OCI-LY3 (cell line): Measurements from ENCODE around the gene TET2.

ENCODE experiments used
- H2AFZ ChIP-seq: fragments of 200-600, 300-600 bp; shearing (Covaris generic); 2 replicates; pipeline ENCODE4 v1.6.0; 2014; ENCODE audit warnings: antibody characterized with exemption, low read depth, low read length
- H3K27ac ChIP-seq: fragments of 200-600, 300-600 bp; sonication (generic); 2 replicates; pipeline ENCODE4 v1.5.1; 2014; ENCODE audit warnings: mild to moderate bottlenecking, low read length, moderate library complexity, mixed read lengths
- H3K27me3 ChIP-seq: fragments of 200-600, 300-600 bp; sonication (generic); 2 replicates; pipeline ENCODE4 v1.6.1; 2014; ENCODE audit warnings: low read depth, low read length, mixed read lengths
- H3K36me3 ChIP-seq: fragments of 200-600, 300-600 bp; sonication (generic); replicated peaks from 2 replicates; pipeline ENCODE3; 2014; ENCODE audit warnings: low read depth, low read length, mixed read lengths
- H3K4me1 ChIP-seq: fragments of 300-600, 200-600 bp; sonication (generic); 2 replicates; pipeline ENCODE4 v1.6.1; 2014; ENCODE audit warnings: low read length, mixed read lengths
- H3K4me2 ChIP-seq: fragments of 200-600, 300-600 bp; sonication (generic); 2 replicates; pipeline ENCODE4 v1.6.1; 2014; ENCODE audit warnings: low read length, mixed read lengths
- H3K4me3 ChIP-seq: fragments of 300-600, 200-600 bp; sonication (generic); 2 replicates; pipeline ENCODE4 v1.5.1; 2014; ENCODE audit warnings: antibody characterized with exemption, mild to moderate bottlenecking, low read length, moderate library complexity
- H3K79me2 ChIP-seq: fragments of 300-600, 200-600 bp; shearing (Covaris generic); 2 replicates; pipeline ENCODE4 v1.6.1; 2014; ENCODE audit warnings: mild to moderate bottlenecking, low read length, mixed read lengths
- H3K9ac ChIP-seq: fragments of 300-600, 200-600 bp; shearing (Covaris generic); 2 replicates; pipeline ENCODE4 v1.6.0; 2014; ENCODE audit warnings: mild to moderate bottlenecking, low read length, moderate library complexity
- H3K9me3 ChIP-seq: fragments of 200-600, 300-600 bp; shearing (Covaris generic); 2 replicates; pipeline ENCODE4 v1.6.1; 2014; ENCODE audit warnings: low read length, mixed read lengths; ENCODE audit not compliant: insufficient read depth
- H4K20me1 ChIP-seq: fragments of 200-600, 300-600 bp; sonication (generic); 2 replicates; pipeline ENCODE4 v1.6.1; 2016; ENCODE audit warnings: low read length, mixed read lengths; ENCODE audit not compliant: insufficient read depth
- EZH2phosphoT487 ChIP-seq: fragments of 200-600 bp; shearing (Covaris generic); IDR thresholded peaks from 2 replicates; pipeline ENCODE4 v1.6.1; 2018; ENCODE audit warnings: antibody characterized with exemption, mixed run types, low read depth
- TF ChIP-seq, protein P1 (sequence below): fragments of 200-600, 300-600 bp; sonication (generic); IDR thresholded peaks from 2 replicates; pipeline ENCODE4 v1.5.1; 2014; ENCODE audit warnings: antibody characterized with exemption, low read length, low read depth

TET2 gene

GRCh38 chr4:105182211-105182610, 35.5 kb downstream of the TET2 start:
- no peaks in the 10 kb centered on the region for H3K27me3 ChIP-seq
- no peak for TF ChIP-seq EZH2phosphoT487
- TF ChIP-seq, protein P1, sequence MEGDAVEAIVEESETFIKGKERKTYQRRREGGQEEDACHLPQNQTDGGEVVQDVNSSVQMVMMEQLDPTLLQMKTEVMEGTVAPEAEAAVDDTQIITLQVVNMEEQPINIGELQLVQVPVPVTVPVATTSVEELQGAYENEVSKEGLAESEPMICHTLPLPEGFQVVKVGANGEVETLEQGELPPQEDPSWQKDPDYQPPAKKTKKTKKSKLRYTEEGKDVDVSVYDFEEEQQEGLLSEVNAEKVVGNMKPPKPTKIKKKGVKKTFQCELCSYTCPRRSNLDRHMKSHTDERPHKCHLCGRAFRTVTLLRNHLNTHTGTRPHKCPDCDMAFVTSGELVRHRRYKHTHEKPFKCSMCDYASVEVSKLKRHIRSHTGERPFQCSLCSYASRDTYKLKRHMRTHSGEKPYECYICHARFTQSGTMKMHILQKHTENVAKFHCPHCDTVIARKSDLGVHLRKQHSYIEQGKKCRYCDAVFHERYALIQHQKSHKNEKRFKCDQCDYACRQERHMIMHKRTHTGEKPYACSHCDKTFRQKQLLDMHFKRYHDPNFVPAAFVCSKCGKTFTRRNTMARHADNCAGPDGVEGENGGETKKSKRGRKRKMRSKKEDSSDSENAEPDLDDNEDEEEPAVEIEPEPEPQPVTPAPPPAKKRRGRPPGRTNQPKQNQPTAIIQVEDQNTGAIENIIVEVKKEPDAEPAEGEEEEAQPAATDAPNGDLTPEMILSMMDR, result no peak
- H3K27ac ChIP-seq, result no peak overlapping the region
- H3K4me1 ChIP-seq, result no peaks in the 10 kb centered on the region
- H2AFZ ChIP-seq, result no peak overlapping the region
- peaks cover 9% of the 10 kb centered on the region; the same call in 1 of the 2 replicates for H4K20me1 ChIP-seq
- peaks cover 3% of the 10 kb centered on the region for H3K36me3 ChIP-seq
- no peak overlapping the region for H3K9ac ChIP-seq
- H3K4me2 ChIP-seq, result no peak overlapping the region
- H3K9me3 ChIP-seq, result no peaks in the 10 kb centered on the region
- H3K4me3 ChIP-seq, result no peak overlapping the region
- H3K79me2 ChIP-seq, result no peaks in the 10 kb centered on the region; the same call in 1 of the 2 replicates

GRCh38 chr4:105184316-105184980, 37.8 kb downstream of the TET2 start:
- Histone ChIP-seq H3K4me2 (no peak overlapping the region), H3K9me3 (no peaks in the 10 kb centered on the region), H3K79me2 (no peaks in the 10 kb centered on the region; the same call in 1 of the 2 replicates), H4K20me1 (peaks cover 9% of the 10 kb centered on the region; the same call in 1 of the 2 replicates), H3K27me3 (no peaks in the 10 kb centered on the region), H3K27ac (no peak overlapping the region), H2AFZ (no peak overlapping the region), H3K36me3 (peaks cover 3% of the 10 kb centered on the region), H3K9ac (no peak overlapping the region), H3K4me1 (no peaks in the 10 kb centered on the region), H3K4me3 (no peak overlapping the region)
- TF ChIP-seq EZH2phosphoT487, result no peak
- TF ChIP-seq, protein P1, result no peak

GRCh38 chr4:105186701-105187161, 40.1 kb downstream of the TET2 start:
- Histone ChIP-seq H3K79me2 (no peaks in the 10 kb centered on the region; the same call in 1 of the 2 replicates), H3K9me3 (no peaks in the 10 kb centered on the region), H3K4me1 (peaks cover 10% of the 10 kb centered on the region), H2AFZ (no peak overlapping the region), H3K4me3 (no peak overlapping the region), H4K20me1 (peaks cover 20% of the 10 kb centered on the region; the same call in 1 of the 2 replicates), H3K27me3 (no peaks in the 10 kb centered on the region), H3K36me3 (peaks cover 6% of the 10 kb centered on the region), H3K27ac (no peak overlapping the region), H3K4me2 (no peak overlapping the region), H3K9ac (no peak overlapping the region)
- TF ChIP-seq, protein P1, result no peak
- TF ChIP-seq EZH2phosphoT487, result no peak

DNA sequence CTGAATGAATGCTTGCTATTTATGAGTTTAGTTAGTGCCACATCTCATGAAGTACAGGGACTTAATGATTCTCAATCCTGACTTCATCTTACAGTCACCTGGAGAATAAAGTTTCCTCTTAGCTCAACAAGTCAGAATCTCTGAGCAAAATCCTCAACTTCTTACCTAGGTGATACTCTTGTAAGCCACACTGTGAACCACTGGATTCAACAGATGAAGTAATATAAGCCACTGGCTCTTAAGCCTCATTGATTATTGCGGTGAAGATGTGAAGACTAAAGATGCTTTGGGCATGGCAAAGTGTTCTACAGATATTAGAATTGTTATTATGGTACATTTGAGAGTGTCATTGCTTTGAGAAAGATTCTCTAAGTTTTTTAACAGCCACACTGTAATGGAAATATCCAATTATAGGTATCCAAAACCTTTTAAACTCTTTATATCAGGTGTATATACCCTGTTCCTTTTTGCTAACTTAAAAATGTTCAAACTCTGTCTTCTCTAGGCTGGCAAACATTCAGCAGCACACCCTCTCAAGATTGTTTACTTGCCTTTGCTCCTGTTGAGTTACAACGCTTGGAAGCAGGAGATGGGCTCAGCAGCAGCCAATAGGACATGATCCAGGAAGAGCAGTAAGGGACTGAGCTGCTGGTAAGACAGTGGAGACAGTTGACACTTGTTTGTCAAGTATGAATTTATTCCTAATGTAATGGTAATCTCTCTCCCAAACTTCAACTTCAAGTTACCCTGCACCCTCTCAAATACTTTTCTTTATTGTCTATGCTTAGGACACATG, 43.4 kb downstream of the TET2 start:
- Histone ChIP-seq H3K9ac (no peak overlapping the region), H4K20me1 (peaks cover 13% of the 10 kb centered on the region; the same call in 1 of the 2 replicates), H3K9me3 (no peaks in the 10 kb centered on the region), H3K79me2 (peaks cover 8% of the 10 kb centered on the region), H3K36me3 (peaks cover 3% of the 10 kb centered on the region), H3K4me2 (no peak overlapping the region), H3K27me3 (no peaks in the 10 kb centered on the region), H3K4me1 (peaks cover 44% of the 10 kb centered on the region), H3K27ac (no peak overlapping the region), H2AFZ (no peak overlapping the region), H3K4me3 (no peak overlapping the region)
- no peak for TF ChIP-seq EZH2phosphoT487
- TF ChIP-seq, protein P1, result no peak
